Measurements from ENCODE around the gene RPTOR.
"Not testable (repeated sequence)": the region's sequence is repeated elsewhere in the genome, so short reads cannot be mapped to it uniquely, and the experiment has no call there.

The RPTOR gene

DNA sequence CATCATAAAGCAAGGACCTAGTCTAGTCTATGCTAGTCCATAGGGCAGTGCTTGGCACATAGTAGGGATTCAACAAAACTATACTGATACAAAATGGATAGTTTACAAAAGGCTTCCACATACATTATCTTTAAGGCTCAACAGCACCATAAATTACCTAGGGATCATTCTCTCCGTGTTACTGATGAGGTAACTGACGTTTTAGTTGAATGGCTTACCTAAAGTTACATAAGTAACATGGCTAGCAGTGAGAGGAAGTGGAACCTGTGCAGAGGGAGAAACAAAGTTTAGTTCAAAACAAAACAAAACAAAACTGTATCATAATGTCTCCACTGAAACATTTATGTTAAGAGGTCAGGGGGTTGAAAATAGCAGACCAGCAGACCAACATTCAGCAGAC lies 7.9 kb downstream of the RPTOR start:
- FAIRE-seq = no peak

DNA sequence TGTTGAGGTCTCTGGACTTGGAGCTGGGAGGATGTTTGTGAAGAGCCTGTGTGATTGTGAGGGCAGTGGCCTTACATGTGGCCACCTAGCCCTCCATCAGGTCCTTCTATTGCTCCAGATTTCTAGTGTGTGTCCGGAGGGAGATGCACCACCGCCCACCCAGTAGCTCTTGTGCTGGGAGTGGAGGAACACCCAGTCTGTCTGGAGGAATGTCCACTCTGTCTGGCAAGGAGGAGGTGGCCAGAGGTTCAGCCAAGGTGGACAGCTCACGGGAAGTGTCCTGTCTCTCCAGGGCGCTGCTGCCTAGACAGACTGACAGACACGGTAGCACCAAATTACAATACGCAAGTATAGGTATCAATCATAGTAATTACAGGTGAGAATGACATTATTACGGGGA lies 10.6 kb downstream of the RPTOR start:
- no peak for FAIRE-seq

DNA sequence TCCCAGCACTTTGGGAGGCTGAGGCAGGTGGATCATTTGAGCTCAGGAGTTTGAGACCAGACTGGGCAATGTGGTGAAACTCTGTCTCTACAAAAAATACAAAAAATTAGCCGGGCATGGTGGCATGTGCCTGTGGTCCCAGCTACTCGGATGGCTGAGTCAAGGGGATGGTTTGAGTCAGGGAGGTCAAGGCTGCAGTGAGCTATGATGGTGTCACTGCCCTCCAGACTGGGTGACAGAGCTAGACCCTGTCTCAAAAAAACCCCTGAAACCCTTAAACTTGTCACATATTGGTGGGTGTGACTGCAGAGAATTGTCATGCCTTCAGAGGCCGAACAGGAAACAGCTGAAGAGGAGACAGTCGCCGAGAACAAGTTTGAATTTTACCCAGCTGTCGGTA lies 13.4 kb downstream of the RPTOR start:
- no peak for FAIRE-seq

DNA sequence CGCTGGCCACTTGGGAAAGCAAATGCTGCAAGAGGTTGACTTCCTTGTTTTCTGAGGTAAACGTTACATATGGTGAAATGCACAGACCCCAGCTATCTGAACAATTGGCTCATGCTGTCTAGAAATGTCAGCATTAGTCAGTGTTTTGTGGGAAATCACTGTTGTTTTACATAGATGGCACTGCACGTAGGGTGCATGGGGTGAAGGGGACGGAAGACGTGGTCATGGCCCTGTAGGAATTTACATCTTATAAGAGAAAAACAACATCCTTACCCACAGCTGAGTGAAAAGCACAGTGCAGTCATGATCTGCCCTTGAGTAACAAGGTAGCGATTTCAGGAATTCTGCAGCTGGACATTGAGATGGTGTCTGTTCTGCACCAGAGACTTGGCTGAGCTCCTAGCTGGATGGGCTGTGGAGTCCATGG lies 15.2 kb downstream of the RPTOR start:
- no peak for FAIRE-seq

- no peak for FAIRE-seq
Observed at GRCh38 chr17:80561541-80562114, 17.0 kb downstream of the RPTOR start.

DNA sequence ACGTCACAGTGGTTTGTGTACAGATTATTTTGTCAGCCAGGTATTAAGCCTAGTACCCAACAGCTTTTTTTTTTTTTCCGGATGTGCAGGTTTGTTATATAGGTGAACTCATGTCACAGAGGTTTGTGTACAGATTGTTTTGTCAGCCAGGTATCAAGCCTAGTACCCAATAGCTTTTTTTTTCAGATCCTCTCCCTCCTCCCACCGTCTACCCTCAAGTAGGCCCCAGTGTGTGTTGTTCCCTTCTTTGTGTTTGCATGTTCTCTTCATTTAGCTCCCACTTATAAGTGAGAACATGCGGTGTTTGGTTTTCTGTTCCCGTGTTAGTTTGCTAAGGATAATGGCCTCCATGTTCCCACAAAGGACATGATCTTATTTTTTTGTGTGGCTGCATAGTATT lies 19.9 kb downstream of the RPTOR start:
- FAIRE-seq = no peak

DNA sequence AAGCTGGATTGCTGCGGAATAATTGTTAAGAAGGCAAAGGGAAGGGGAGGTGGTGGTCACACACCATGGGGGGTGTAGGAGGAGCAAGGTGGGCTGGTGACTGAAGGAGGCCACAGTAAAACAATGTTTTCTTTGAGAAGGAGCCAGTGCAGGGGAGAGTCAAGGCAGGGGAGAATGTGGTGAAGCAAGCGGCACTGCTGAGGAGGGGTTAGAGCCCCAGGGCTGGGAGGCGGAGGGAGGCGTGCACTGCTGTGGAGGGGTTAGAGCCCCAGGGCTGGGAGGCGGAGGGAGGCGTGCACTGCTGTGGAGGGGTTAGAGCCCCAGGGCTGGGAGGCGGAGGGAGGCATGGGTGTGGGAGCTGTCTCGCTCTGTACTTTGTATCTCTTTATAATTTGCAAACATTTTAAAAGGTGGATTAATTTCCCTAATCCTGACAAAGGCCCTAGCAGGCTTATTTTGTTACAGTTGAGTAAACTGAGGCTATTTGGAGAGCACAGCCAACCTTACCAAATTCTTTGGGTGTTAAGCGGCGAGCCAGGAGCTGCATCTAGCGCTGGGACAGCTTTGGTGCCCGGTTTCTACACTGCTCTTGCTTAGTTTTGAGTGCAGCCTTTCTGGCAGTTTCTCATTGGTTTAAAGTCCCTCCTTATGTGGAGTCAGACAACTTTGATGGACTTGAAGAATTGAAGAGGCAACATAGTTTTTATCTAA lies 20.9 kb downstream of the RPTOR start:
- FAIRE-seq = no peak

DNA sequence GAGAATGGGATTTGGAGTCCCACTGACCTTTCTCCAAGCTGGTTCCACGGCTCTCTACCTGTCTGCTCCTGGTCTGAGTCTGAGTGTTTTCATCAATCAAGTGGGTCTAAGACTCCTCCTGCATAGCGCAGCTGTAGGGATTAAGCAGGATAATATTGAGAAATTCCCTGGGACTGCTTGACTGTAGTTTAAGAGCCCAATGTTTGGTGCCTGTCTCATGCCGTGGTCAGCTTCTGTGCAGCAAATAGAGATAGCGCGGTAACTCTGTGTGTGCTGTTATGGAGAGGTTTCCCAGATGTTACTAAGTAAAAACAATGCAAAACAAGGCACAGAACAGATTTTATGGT lies 21.4 kb downstream of the RPTOR start:
- no peak for FAIRE-seq

GRCh38 chr17:80568246-80568645 lies 23.6 kb downstream of the RPTOR start:
- FAIRE-seq = no peak

DNA sequence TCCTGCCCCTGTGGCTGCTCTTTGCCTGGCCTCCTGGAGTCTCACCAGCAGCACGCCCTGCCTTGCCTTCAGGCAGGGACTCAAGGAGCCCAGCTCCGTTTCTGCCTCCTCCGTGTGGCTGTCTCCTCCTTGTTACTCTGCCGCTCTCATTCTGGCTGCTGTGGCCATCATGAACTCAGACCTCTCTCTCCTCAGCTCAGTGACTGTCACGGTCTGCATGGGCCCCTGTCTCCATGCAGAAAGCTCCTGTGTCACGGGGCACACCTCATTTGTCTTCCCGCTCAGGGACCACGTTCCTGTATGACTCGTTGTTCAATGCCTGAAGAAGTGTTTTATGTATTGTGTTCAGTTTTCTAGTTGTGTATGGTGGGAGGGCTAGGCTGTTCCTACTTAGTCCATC lies 25.3 kb downstream of the RPTOR start:
- no peak for FAIRE-seq

- no peak for FAIRE-seq
Observed at GRCh38 chr17:80573701-80574100, 29.1 kb downstream of the RPTOR start.

GRCh38 chr17:80574496-80574895 lies 29.9 kb downstream of the RPTOR start:
- no peak for FAIRE-seq

DNA sequence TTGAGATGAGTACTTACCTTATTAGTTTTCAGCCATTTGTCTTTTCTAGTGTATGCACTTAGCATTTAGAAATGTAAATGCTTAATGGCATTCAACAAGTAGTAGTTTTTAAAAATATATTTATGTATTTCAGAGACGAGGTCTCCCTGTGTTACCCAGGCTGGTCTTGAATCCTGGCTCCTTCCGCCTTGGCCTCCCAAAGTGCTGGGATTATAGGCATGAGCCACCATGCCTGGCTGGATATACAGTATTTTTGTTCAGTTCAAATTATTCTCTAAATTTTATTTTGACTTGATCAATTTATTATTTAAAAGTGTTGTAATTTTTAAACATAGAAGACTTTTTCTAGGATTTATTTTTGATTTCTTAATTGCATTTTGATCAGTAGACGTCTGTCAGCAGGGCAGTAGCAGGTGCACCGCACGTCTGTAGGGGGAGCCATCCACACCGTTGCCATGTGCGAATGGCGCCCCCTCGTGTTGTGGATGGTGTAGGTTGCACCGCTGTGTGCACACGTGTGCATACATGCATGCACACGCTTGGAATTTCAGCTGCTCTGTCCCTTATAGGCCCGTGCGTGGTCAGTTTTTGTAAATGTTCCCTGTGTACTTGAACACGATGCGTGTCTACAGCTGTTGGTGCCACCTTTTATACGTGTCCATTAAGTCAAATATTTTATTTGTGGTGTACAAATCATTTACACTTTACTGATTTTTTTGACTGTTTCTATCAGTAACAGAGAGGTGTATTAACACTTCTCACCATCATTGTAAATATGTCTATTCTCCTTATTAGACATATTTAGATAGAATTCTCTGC lies 30.6 kb downstream of the RPTOR start:
- no peak for FAIRE-seq

- no peak for FAIRE-seq
Observed at GRCh38 chr17:80577876-80578570, 33.4 kb downstream of the RPTOR start.

DNA sequence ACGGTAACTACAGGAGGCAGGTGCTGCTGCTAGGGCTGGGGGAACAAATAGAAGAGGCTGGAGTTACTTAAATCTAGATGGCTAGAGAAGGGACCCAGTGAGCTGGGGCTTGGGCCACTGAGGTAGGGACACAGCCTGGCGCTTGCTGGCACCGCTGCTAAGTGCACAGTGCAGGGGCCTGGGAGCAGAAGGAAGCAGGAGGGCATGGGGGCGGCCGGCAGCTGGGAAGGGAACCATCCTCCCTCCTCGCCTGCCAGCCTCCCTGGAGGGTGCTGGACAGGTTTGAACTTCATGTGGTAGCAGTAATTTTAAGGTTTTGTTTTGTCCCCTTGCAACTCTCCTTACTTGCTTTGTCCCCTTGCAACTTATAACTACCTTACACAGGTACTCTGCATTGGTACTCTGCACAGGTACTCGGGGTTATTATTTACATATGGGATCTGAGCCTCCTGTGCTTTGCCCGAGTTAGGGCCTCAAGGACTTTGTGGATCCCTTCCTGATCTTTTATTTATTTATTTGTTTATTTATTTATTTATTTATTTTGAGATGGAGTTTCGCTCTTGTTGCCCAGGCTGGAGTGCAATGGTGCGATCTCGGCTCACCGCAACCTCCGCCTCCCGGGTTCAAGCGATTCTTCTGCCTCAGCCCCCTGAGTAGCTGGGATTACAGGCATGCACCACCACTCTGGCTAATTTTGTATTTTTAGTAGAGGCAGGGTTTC lies 34.2 kb downstream of the RPTOR start:
- not testable (repeated sequence) for FAIRE-seq

DNA sequence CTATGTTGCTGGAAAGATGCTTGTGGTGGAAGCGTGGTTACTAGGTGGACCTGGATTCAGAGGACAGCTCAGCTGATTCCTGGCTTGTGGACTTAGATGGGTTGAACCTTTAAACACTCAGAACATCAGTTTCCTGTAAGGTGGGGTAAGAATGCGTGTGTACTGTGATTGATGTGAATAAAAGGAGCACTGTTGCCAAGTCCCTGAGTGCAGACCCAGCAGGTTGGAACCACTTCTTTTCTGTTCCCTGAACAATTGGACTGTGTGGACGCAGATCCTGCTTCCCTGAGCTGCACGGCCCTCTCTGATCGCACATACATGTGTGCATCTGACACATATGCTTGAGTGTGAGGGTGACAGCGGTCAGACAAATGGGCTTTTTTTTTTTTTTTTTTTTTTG lies 37.5 kb downstream of the RPTOR start:
- no peak for FAIRE-seq

DNA sequence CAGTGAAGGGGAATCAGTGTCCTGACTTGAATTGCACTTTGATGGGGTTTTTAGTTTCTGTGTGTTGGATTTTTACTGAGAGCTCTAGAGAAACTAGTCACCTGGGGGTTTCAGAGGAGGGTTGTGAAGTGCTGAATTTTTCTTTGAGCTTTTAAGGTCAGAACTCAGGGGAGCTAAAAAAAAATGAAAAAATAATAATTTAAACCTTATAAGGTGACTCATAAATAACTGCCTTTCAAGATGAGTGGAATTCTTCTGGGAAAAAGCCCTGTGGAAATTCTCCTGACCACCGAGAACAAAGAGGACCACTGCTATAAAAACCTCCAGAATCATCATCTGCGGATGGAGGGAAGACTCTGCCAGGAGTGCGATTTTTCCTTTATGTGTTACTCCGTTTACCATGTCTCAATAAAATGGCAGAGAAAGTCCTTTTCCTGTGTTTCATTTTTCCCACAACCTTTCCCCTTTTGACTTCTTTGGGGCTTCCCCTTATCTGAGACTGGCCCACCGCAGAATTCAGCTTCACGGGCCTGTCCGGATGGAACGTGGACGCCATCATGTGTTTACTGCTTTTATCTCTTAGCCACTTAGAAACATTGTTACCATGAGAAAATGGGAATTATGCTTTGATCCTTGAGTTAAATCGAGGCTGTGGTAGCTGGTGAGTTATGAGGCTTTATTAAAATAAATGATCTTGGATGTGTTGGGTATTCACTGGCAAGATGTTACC lies 39.7 kb downstream of the RPTOR start:
- no peak for FAIRE-seq

- no peak for FAIRE-seq
Observed at GRCh38 chr17:80585890-80586845, 41.5 kb downstream of the RPTOR start.

- FAIRE-seq = no peak
Observed at GRCh38 chr17:80586846-80587228, 42.2 kb downstream of the RPTOR start.

DNA sequence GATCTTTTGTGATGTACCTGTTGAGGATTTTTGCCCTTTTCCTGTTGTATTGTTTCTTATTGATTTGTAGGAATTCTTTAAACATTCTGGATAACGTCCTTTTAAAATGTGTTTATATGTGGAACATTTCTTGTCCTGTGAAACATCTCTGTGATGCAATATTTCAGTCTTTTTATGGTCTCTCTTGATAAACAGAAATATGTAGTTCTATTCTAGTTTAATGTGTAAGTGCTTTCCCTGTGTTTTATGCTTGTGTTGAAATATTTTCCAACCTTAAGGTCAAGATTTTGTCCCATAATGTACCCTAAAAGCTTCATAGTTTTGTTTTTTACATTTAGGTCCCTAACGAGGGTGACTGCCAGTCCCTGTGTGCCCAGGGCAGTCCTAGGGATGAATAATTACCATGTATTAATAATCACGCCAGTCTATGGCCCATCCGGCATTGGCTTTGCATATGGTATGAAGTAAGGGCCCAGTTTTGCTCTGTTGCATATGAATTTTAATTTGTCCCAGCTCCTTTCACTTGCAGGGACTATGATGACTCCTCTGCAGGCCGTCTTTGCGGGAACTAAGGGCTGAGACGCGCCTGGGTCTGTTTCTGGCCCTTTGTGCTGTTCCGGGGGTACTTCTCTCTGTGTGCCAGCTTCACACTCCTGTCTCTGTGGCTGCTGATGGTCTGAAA lies 44.2 kb downstream of the RPTOR start:
- no peak for FAIRE-seq

Data from TTC549 (cell line).